HG02642 (cell line): ENCODE measurements around the gene CIB4.

Experiments
- ATAC-seq: cut with Tn5 transposase; IDR thresholded peaks from one replicate; pipeline ENCODE4 v1.9.1; 2021; ENCODE audit warnings: mild to moderate bottlenecking; ENCODE audit not compliant: unreplicated experiment, poor library complexity

The CIB4 gene

GRCh38 chr2:26628561-26629345, 12.4 kb downstream of the CIB4 start:
- no peak for ATAC-seq

- ATAC-seq: no peak
These were observed 13.6 kb downstream of the CIB4 start for GRCh38 chr2:26627350-26628105.

- no peak for ATAC-seq
These were observed 14.6 kb downstream of the CIB4 start for GRCh38 chr2:26626606-26627005.

GRCh38 chr2:26623541-26624495, 17.3 kb downstream of the CIB4 start:
- ATAC-seq: no peak

GRCh38 chr2:26621469-26622199, 19.5 kb downstream of the CIB4 start:
- ATAC-seq: no peak

- no peak for ATAC-seq
These were observed 21.0 kb downstream of the CIB4 start for GRCh38 chr2:26620031-26620605.

- no peak for ATAC-seq
These were observed 21.6 kb downstream of the CIB4 start for GRCh38 chr2:26619521-26619951.

- no peak for ATAC-seq
These were observed 22.1 kb downstream of the CIB4 start for GRCh38 chr2:26619096-26619495.

GRCh38 chr2:26618611-26619010, 22.6 kb downstream of the CIB4 start:
- ATAC-seq: no peak

- ATAC-seq: no peak
These were observed 23.5 kb downstream of the CIB4 start for GRCh38 chr2:26617588-26618083.

GRCh38 chr2:26616706-26617587, 24.2 kb downstream of the CIB4 start:
- no peak for ATAC-seq

- ATAC-seq: no peak
These were observed 25.1 kb downstream of the CIB4 start for GRCh38 chr2:26615860-26616705.

- no peak for ATAC-seq
These were observed 25.8 kb downstream of the CIB4 start for GRCh38 chr2:26615336-26615859.

- ATAC-seq: no peak
These were observed 26.7 kb downstream of the CIB4 start for GRCh38 chr2:26614216-26615138.

- ATAC-seq: no peak
These were observed 27.6 kb downstream of the CIB4 start for GRCh38 chr2:26613241-26614215.
